Embryonic facial prominence (tissue), 1 donor: ENCODE results near the gene PCDHB12.
"Not testable (repeated sequence)": the region's sequence is repeated elsewhere in the genome, so short reads cannot be mapped to it uniquely, and the experiment has no call there.

ENCODE experiments used
- DNase-seq: peaks from one replicate; pipeline ENCODE4 v3.0.0-alpha.2; 2016; ENCODE audit errors: extremely low spot score

Gene PCDHB12

GRCh38 chr5:141210281-141210680, 1.8 kb downstream of the PCDHB12 start:
- not testable (repeated sequence) for DNase-seq

- DNase-seq: not testable (repeated sequence)
These were observed 2.3 kb downstream of the PCDHB12 start for GRCh38 chr5:141210849-141211248.

GRCh38 chr5:141213656-141214339, 5.3 kb downstream of the PCDHB12 start, which contains the start of gene PCDHB13:
PCDHB13 (plus strand) TSS chr5:141213919; CDS start chr5:141214124, 205 bp downstream.
- DNase-seq: not testable (repeated sequence)

GRCh38 chr5:141214583-141214982, 6.1 kb downstream of the PCDHB12 start:
- DNase-seq: not testable (repeated sequence)

- DNase-seq: not testable (repeated sequence)
These were observed 7.0 kb downstream of the PCDHB12 start for GRCh38 chr5:141215504-141215903.

GRCh38 chr5:141216035-141216434, 7.5 kb downstream of the PCDHB12 start:
- not testable (repeated sequence) for DNase-seq

- DNase-seq: no peak
These were observed 14.7 kb downstream of the PCDHB12 start, which contains the start of gene PCDHB14 for GRCh38 chr5:141223112-141223783. PCDHB14 (plus strand) TSS chr5:141223343; CDS start chr5:141223506, 163 bp downstream.

- not testable (repeated sequence) for DNase-seq
These were observed 16.3 kb downstream of the PCDHB12 start for GRCh38 chr5:141224844-141225243.

GRCh38 chr5:141225421-141225820, 16.9 kb downstream of the PCDHB12 start:
- not testable (repeated sequence) for DNase-seq

- no peak for DNase-seq
These were observed 25.7 kb downstream of the PCDHB12 start for GRCh38 chr5:141234109-141234667.

- not testable (repeated sequence) for DNase-seq
These were observed 27.4 kb downstream of the PCDHB12 start for GRCh38 chr5:141235922-141236321.

GRCh38 chr5:141236516-141237313, 28.2 kb downstream of the PCDHB12 start:
- DNase-seq: no peak

- DNase-seq: no peak
These were observed 33.0 kb downstream of the PCDHB12 start for GRCh38 chr5:141241496-141241895.

GRCh38 chr5:141245250-141245717, 36.8 kb downstream of the PCDHB12 start, which contains the start of gene PCDHB15:
PCDHB15 (plus strand) TSS chr5:141245395; CDS start chr5:141245579, 184 bp downstream.
- no peak for DNase-seq

GRCh38 chr5:141246971-141247370, 38.5 kb downstream of the PCDHB12 start:
- not testable (repeated sequence) for DNase-seq

GRCh38 chr5:141247434-141247833, 38.9 kb downstream of the PCDHB12 start:
- DNase-seq: not testable (repeated sequence)

- DNase-seq: no peak
These were observed 42.1 kb downstream of the PCDHB12 start for GRCh38 chr5:141250576-141250975.

- no peak for DNase-seq
These were observed 49.9 kb downstream of the PCDHB12 start for GRCh38 chr5:141258464-141258863.

- DNase-seq: no peak
These were observed 50.4 kb downstream of the PCDHB12 start for GRCh38 chr5:141258948-141259347.

GRCh38 chr5:141260458-141261237, 52.1 kb downstream of the PCDHB12 start:
- no peak for DNase-seq

- DNase-seq: no peak
These were observed 52.7 kb downstream of the PCDHB12 start for GRCh38 chr5:141261238-141261546.
